ENCODE results near the gene RGMA.

GRCh38 chr15:93072011-93072410 is 17.0 kb downstream of the RGMA start:
- TF ChIP-seq POLR2A (IDR thresholded peaks at IDR 0.05), result no peak
- TF ChIP-seq CTCF (IDR thresholded peaks at IDR 0.05), result no peak
